Stimulated activated naive CD4-positive, alpha-beta T cell treated with Interleukin-2 at 50 U/mL for 16 hours (primary cell): ENCODE data around the gene TSPAN31.
"Not testable (repeated sequence)": the region's sequence is repeated elsewhere in the genome, so short reads cannot be mapped to it uniquely, and the experiment has no call there.

ENCODE experiments used
- DNase-seq: peaks from one replicate; lab custom pipeline; 2025; lab: John Stamatoyannopoulos, UW

TSPAN31 gene

DNA sequence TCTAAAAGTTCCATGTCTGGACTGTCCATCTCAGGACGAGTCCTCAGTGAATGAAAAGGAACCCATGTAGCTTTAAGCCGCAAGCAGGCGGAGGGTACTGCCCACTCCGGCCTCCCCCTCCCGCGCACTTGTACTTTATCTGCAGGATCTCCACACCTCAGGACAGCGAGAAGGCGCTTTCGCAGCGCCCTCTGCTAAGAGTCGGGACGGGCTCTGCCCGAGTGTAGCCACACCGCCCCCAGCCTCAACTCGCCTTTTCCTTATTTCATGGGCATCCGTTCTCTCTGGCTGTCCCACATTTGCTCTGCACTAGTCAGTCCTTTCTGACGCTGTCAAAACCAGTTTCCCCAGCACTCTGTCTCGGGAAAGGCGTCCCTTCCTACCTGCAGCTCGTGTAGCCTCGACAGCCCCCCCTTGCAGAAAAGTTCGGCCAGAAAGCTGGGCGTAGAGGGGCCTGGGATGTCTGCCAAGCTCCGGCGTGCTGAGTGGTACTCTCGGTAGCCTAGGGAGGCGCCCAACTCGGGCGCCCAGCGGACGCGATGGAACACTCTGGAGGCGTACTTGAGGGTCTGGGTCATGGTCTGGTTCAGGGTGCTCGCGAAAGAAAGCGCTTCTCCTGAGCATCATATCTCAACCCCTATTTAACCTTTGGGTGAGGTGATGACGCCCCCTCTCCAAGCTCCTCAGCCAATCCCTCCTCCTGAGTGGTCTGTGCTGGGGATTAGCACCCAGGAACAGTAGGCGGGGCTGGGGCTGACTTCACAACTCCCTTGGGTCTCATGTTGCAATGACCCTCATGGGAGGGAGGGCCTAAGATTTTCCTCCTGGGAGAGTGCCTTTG is 21.8 kb downstream of the TSPAN31 start, which contains the start of gene CYP27B1:
TSS of gene CYP27B1 (minus strand) at position 615 of the 841 bp plus-strand sequence. CDS start at position 578, 37 bp downstream.
- no peak for DNase-seq

GRCh38 chr12:57767305-57767698 is 22.5 kb downstream of the TSPAN31 start:
- no peak for DNase-seq

GRCh38 chr12:57767876-57768275 is 23.0 kb downstream of the TSPAN31 start:
- DNase-seq = no peak

DNA sequence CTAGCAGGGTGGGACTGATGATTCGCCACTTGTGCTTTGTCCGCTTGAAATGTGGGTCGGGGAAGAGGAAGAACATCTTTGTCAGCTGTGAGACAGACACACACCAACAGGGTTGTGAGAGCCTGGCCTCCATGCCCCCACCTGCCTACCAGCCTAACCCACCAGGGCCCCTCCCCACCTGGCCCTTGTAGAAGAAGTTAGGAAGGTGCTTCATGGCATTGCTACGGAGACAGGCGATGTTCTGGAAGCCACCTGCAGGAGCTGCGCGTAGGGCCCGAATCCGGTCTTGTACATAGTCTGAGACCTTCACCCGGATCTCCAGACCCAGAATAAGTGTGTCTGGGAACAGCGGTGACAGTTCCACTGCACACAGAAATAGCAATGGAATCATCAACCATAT is 24.8 kb downstream of the TSPAN31 start:
- no peak for DNase-seq

DNA sequence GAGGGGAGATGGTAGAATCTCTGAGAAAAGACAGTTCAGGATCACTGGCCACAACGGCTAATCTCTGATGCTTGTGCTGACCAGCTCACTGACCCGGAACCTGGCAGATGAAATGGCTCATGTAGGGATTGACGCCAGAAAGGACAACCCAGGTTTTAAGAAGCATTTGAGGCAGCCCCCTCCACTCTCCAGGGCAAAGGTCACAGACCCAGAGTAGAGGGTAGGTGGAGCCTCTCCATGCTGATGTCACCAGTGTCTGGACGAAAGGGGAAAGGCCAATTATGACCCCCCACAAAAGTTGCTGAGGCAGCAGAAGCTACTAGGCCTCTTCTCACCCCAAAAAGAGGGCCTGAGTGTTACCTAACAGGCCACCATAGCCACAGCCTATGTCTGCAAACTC is 25.9 kb downstream of the TSPAN31 start:
- no peak for DNase-seq

DNA sequence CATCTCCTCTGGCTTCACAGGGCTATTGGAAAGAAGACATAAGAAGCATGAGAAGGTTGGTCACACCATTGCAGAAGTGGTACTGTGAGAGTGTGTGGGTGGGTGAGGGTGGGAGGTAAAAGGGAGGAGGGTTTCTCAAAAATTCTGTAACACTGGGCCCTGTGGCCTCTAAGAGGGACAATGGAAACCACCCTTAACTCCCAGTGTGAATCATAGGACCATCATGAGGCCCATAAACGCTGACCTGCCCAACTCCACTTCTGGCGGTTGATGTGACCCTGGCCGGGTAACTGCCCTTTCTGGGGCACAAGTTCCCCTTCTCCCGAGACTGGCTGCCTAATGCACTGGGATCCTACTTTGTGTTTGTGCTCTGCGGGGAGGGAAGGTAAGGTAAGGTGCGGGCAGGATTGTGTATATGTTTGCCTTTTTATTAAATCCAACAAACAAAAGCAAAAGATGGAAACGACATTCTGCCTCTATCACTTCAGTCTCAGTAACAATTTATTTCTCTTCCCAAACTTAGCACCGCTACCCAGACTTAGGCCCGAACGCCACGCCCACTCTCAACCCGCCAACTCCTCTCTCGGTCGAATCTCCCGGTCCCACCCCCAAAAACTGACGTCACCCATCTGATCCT is 26.5 kb downstream of the TSPAN31 start:
- DNase-seq = peak; percentile 90

- DNase-seq = peak; percentile 95
These were observed 27.1 kb downstream of the TSPAN31 start, which contains the start of gene METTL1 for GRCh38 chr12:57771873-57772428. METTL1 (minus strand) TSS chr12:57772105; CDS start chr12:57772083, 22 bp downstream.

DNA sequence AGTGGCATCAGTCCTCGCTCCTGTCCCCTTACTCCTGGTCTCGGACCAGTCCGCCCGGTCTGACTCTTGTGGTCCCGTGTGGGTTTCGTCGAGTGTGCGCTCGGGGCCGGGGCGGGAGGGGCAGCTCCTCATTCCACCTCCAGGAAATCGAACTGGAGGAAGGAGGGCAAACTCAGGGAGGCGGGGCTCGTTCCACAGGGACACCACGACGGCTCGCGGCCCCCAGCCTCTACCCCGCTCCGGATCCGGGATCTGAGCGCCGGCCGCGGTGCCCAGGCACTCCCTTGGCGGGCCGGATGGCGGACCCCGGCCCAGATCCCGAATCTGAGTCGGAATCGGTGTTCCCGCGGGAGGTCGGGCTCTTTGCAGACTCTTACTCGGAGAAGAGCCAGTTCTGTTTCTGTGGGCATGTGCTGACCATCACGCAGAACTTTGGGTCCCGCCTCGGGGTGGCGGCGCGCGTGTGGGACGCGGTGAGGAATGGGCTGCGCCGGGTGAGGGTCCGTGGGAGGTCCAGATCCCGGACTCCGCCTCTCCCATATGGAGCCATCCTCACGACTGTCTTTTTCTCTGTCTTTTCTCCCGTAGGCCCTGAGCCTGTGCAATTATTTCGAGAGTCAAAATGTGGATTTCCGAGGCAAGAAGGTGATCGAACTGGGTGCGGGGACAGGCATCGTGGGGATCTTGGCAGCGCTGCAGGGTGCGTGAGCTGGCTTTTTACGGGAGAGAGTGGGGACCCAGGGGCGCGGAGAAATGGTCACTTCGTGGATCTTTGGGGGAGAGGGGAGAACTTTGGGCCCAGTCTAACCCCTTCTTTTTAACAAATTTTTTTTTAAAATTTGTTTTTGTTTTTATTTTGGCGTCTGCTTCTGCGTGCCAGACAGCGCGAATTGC is 27.8 kb downstream of the TSPAN31 start, which contains the start of gene EEF1AKMT3:
TSS of gene EEF1AKMT3 (plus strand) at position 186 of the 894 bp plus-strand sequence. CDS start at position 297, 111 bp downstream.
- peak; percentile 52 for DNase-seq

DNA sequence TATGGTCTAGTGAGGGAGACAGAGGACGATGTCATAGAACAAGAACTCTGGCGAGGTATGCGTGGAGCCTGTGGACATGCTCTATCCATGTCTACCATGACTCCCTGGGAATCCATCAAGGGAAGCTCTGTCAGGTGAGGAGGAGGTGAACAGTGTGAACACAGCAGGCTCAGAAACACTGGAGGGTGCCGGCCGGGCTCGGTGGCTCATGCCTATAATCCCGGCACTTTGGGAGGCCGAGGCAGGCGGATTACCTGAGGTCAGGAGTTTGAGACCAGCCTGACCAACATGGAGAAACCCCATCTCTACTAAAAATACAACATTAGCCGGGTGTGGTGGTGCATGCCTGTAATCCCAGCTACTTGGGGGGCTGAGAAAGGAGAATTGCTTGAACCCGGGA is 29.8 kb downstream of the TSPAN31 start:
- DNase-seq = not testable (repeated sequence)

DNA sequence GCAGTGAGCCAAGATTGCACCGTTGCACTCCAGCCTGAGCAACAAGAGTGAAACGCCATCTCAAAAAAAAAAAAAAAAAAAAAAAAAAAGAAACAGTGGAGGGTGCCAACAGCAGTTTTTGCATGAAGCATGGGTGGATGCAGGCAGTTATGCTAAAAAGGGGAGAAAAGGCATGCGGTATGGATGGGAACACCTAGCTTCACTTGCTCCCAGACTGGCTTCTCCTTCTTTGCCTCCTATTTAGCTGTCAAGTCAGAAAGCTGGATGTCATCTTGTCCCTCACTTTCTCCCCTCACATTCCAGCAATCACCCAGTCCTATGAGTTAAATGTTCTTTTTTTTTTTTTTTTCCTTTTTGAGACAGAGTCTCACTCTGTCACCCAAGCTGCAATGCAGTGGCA is 30.2 kb downstream of the TSPAN31 start:
- no peak for DNase-seq

- DNase-seq = no peak
These were observed 30.9 kb downstream of the TSPAN31 start for GRCh38 chr12:57775563-57776246.

- DNase-seq = no peak
These were observed 31.4 kb downstream of the TSPAN31 start for GRCh38 chr12:57776247-57776587.

GRCh38 chr12:57777367-57777766 is 32.5 kb downstream of the TSPAN31 start:
- no peak for DNase-seq

DNA sequence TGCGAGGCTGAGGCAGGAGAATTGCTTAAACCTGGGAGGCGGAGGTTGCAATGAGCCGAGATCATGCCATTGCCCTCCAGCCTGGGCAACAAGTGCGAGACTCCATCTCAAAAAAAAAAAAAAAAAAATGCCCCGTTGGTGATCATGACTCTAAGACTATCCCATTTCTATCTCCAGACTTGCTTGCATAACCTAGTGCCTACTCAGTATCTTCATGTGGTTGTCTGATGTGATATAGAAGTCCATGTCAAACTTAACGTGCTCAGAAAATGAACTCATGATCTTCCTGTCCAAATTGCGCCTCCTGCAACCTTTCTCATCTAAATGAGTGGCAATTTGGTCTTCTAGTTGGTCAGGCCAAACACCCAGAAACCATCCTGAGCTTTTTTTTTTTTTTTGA is 33.1 kb downstream of the TSPAN31 start:
- no peak for DNase-seq

DNA sequence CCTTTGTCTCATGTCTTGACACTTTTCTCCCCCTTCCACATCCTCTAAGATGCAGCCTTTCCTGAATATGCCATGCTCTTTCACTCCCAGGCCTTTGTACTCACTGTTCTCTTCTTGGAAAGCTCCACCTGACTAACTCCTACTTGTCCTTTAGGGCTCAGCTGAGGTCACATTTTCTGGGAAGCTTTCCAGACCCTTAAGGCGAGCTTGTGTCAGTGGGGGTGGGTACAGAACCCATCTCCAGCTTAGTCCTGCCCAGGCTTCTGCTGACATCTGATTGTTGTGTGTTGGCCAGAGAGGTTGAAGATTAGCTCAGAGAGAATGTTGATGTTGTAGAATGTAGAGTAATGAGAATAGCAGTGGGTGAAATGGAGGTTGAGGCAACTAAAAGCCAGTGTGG is 34.9 kb downstream of the TSPAN31 start:
- DNase-seq = no peak

DNA sequence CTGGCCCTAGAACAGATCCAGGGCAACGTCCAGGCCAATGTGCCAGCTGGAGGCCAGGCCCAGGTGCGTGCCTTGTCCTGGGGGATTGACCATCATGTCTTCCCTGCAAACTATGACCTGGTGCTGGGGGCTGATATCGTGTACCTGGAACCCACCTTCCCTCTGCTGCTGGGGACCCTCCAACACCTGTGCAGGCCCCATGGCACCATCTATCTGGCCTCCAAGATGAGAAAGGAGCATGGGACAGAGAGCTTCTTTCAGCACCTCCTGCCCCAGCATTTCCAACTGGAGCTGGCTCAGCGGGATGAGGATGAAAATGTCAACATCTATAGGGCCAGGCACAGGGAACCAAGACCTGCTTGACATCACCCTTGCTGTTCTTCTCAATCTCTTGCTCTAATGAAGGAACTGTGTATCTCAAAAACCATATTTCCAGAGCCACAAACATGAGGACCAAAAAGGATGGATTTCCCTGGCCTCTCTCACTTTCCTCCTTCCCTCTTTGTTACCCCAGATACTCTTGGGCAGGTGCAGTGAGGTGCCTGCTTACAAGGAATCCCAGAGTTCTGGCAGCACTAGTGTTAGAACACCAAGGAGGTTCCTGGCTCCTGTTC is 35.6 kb downstream of the TSPAN31 start:
- no peak for DNase-seq

- DNase-seq = no peak
These were observed 36.4 kb downstream of the TSPAN31 start for GRCh38 chr12:57781244-57781643.

GRCh38 chr12:57781801-57782200 is 37.0 kb downstream of the TSPAN31 start:
- DNase-seq = no peak

- DNase-seq = no peak
These were observed 37.4 kb downstream of the TSPAN31 start for GRCh38 chr12:57782243-57782607.

GRCh38 chr12:57782608-57783465 is 38.0 kb downstream of the TSPAN31 start, which contains the start of gene TSFM:
TSFM (plus strand) TSS chr12:57782787; CDS start chr12:57782802, 15 bp downstream.
- DNase-seq = peak; percentile 96
